Measurements from ENCODE around the gene ZNF337.

ZNF337 gene

GRCh38 chr20:25624500-25624939 is 72.1 kb downstream of the ZNF337 start:
- DNase-seq: no peak
